Caki2 (cell line): ENCODE data around the gene ANKRD11. TPM values are rescaled to one million over a fixed set of nuclear protein-coding genes. Genes with fewer than 3 reads are reported as not detected.
"Not testable (repeated sequence)": the region's sequence is repeated elsewhere in the genome, so short reads cannot be mapped to it uniquely, and the experiment has no call there.

Experiments used
- DNase-seq: peaks from one replicate; pipeline ENCODE4 v3.0.0-alpha.2; 2015; ENCODE audit warnings: low read depth
- in situ Hi-C: cut with HindIII; loops from 2 replicates; pipeline ENCODE4 v1.10.0; 2016; ENCODE audit warnings: low sequenced_read_pairs, low pct_unique_long_range_greater_than_20kb, mixed read lengths
- total RNA-seq: library from RNA; depleted of rRNA; stranded (reverse); fragments of >200 nt; shearing (Covaris generic); gene quantifications from 2 replicates; pipeline ENCODE4 v1.2.3, GENCODE V29; 2014; ENCODE audit warnings: low replicate concordance

Gene ANKRD11
- total RNA-seq, 1 experiment from 2014 or later: 56.3 TPM

GRCh38 chr16:89422527-89422904 lies 67.8 kb downstream of the ANKRD11 start:
- in situ Hi-C loops: no loop called here
- DNase-seq: no peak

- in situ Hi-C loops, DNase-seq: not testable (repeated sequence)
These were observed 69.1 kb downstream of the ANKRD11 start for GRCh38 chr16:89421300-89421699.

GRCh38 chr16:89420204-89420603 lies 70.2 kb downstream of the ANKRD11 start:
- in situ Hi-C loops: no loop called here

GRCh38 chr16:89418352-89418751 lies 72.0 kb downstream of the ANKRD11 start:
- in situ Hi-C loops: no loop called here
- no peak for DNase-seq

More at GRCh38 chr16:89420204-89420603, 70.2 kb downstream of the ANKRD11 start:
- DNase-seq: no peak

GRCh38 chr16:89417352-89417751 lies 73.0 kb downstream of the ANKRD11 start:
- DNase-seq: no peak
- in situ Hi-C loops: no loop called here

GRCh38 chr16:89413811-89414585 lies 76.4 kb downstream of the ANKRD11 start:
- in situ Hi-C loops: no loop called here
- DNase-seq: no peak

GRCh38 chr16:89412811-89413210 lies 77.5 kb downstream of the ANKRD11 start:
- DNase-seq: no peak
- in situ Hi-C loops: no loop called here

- DNase-seq: no peak
- in situ Hi-C loops: no loop called here
These were observed 79.0 kb downstream of the ANKRD11 start for GRCh38 chr16:89411335-89411850.

GRCh38 chr16:89410794-89411309 lies 79.5 kb downstream of the ANKRD11 start:
- DNase-seq: peak; percentile 88
- in situ Hi-C loops: no loop called here

- no peak for DNase-seq
- in situ Hi-C loops: no loop called here
These were observed 80.0 kb downstream of the ANKRD11 start for GRCh38 chr16:89410322-89410721.

GRCh38 chr16:89409161-89409711 lies 81.1 kb downstream of the ANKRD11 start:
- in situ Hi-C loops: no loop called here
- DNase-seq: no peak

GRCh38 chr16:89408315-89408714 lies 82.0 kb downstream of the ANKRD11 start:
- no peak for DNase-seq
- in situ Hi-C loops: no loop called here

GRCh38 chr16:89407925-89408300 lies 82.4 kb downstream of the ANKRD11 start:
- in situ Hi-C loops: no loop called here
- no peak for DNase-seq

- in situ Hi-C loops: no loop called here
- DNase-seq: no peak
These were observed 83.0 kb downstream of the ANKRD11 start for GRCh38 chr16:89407282-89407924.

- in situ Hi-C loops: no loop called here
These were observed 84.0 kb downstream of the ANKRD11 start for GRCh38 chr16:89406277-89406888.

GRCh38 chr16:89404561-89404960 lies 85.8 kb downstream of the ANKRD11 start:
- no peak for DNase-seq
- in situ Hi-C loops: no loop called here

More at GRCh38 chr16:89406277-89406888, 84.0 kb downstream of the ANKRD11 start:
- no peak for DNase-seq

GRCh38 chr16:89402962-89403361 lies 87.4 kb downstream of the ANKRD11 start:
- DNase-seq: no peak
- in situ Hi-C loops: no loop called here

GRCh38 chr16:89401641-89402445 lies 88.5 kb downstream of the ANKRD11 start:
- DNase-seq: no peak
- in situ Hi-C loops: no loop called here
